ENCODE results near the gene ZNF181.

The ZNF181 gene

GRCh38 chr19:34722353-34722752 lies 11.7 kb upstream of the ZNF181 start:
- no peak for TF ChIP-seq CTCF (conservative IDR thresholded peaks at IDR 0.05; ENCODE audit: low read depth)
- ChIA-PET CTCF (no interaction called here), POLR2A (ENCODE audit: low non-redundant PET) (no interaction called here)
- DNase-seq (ENCODE audit: low spot score): no peak
- no peak overlapping the region for H3K27ac ChIP-seq

GRCh38 chr19:34725400-34725799 lies 8.6 kb upstream of the ZNF181 start:
- TF ChIP-seq CTCF (conservative IDR thresholded peaks at IDR 0.05; ENCODE audit: low read depth): no peak
- ChIA-PET POLR2A (ENCODE audit: low non-redundant PET) (no interaction called here), CTCF (no interaction called here)
- no peak for DNase-seq (ENCODE audit: low spot score)
- no peak overlapping the region for H3K27ac ChIP-seq

- no peak for TF ChIP-seq CTCF (conservative IDR thresholded peaks at IDR 0.05; ENCODE audit: low read depth)
- ChIA-PET POLR2A (ENCODE audit: low non-redundant PET) (no interaction called here), CTCF (no interaction called here)
- no peak overlapping the region for H3K27ac ChIP-seq
- DNase-seq (ENCODE audit: low spot score): no peak
These were observed 2.8 kb upstream of the ZNF181 start for GRCh38 chr19:34731019-34731829.

GRCh38 chr19:34731964-34732363 lies 2.1 kb upstream of the ZNF181 start:
- ChIA-PET POLR2A (ENCODE audit: low non-redundant PET) (interaction anchor here (1.0 kb wide), 1 partner anchor 195 kb away, joined by 3 read pairs; the partner anchor contains the start of gene ZNF30), CTCF (no interaction called here)
- no peak for TF ChIP-seq CTCF (conservative IDR thresholded peaks at IDR 0.05; ENCODE audit: low read depth)
- DNase-seq (ENCODE audit: low spot score): no peak
- no peak overlapping the region for H3K27ac ChIP-seq

GRCh38 chr19:34732612-34733211 lies 1.3 kb upstream of the ZNF181 start:
- TF ChIP-seq CTCF (conservative IDR thresholded peaks at IDR 0.05; ENCODE audit: low read depth): no peak
- DNase-seq (ENCODE audit: low spot score): no peak
- CTCF ChIA-PET: no interaction called here
- H3K27ac ChIP-seq: peak overlapping the region; percentile 93
- POLR2A ChIA-PET (ENCODE audit: low non-redundant PET): interaction anchor here (1.0 kb wide), 1 partner anchor 194 kb away, joined by 3 read pairs; the partner anchor contains the start of gene ZNF30

GRCh38 chr19:34733266-34733745 lies 737 bp upstream of the ZNF181 start:
- ChIA-PET CTCF (interaction anchor here (0.7 kb wide), 1 partner anchor 38 kb away, joined by 4 read pairs; no protein-coding TSS in a partner anchor), POLR2A (ENCODE audit: low non-redundant PET) (interaction anchor here (0.5 kb wide), 1 partner anchor 59 kb away, joined by 3 read pairs; no protein-coding TSS in a partner anchor)
- no peak for TF ChIP-seq CTCF (conservative IDR thresholded peaks at IDR 0.05; ENCODE audit: low read depth)
- DNase-seq (ENCODE audit: low spot score): no peak
- H3K27ac ChIP-seq: peak overlapping the region; percentile 93
